ENCODE results near the gene BOLA1. TPM values are rescaled to one million over a fixed set of nuclear protein-coding genes. Genes with fewer than 3 reads are reported as not detected.

Gene BOLA1
- total and polyA plus RNA-seq, 2 of the 13 experiments (the other 11 are each of a cell fraction or from before 2014, with no cell fraction given) = 3.2 to 4.2 TPM

DNA sequence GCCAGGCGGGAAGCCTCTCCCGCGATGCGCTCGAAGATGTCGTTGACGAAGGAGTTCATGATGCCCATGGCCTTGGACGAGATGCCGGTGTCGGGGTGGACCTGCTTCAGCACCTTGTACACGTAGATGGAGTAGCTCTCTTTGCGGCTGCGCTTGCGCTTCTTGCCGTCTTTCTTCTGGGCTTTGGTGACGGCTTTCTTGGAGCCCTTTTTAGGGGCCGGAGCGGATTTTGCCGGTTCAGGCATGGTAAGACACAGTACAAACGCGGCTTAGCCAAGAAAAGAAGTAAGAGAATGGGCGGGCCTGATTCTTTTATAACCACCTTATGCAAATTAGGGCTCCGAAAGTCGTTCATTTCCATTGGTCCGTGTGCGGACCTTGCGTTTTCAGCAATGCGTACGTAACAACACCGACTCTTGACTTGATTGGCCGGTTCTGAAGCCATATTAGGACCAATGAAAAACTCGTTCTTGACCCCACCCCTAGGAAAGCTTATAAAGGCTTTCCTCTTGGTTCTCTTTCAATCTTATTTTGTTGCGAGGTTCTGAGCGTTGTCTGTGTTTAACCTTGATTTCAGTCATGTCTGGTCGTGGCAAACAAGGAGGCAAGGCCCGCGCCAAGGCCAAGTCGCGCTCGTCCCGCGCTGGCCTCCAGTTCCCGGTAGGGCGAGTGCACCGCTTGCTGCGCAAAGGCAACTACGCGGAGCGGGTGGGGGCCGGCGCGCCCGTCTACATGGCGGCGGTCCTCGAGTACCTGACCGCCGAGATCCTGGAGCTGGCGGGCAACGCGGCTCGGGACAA, 12.8 kb upstream of the BOLA1 start (continued):
- TF ChIP-seq, protein P1, sequence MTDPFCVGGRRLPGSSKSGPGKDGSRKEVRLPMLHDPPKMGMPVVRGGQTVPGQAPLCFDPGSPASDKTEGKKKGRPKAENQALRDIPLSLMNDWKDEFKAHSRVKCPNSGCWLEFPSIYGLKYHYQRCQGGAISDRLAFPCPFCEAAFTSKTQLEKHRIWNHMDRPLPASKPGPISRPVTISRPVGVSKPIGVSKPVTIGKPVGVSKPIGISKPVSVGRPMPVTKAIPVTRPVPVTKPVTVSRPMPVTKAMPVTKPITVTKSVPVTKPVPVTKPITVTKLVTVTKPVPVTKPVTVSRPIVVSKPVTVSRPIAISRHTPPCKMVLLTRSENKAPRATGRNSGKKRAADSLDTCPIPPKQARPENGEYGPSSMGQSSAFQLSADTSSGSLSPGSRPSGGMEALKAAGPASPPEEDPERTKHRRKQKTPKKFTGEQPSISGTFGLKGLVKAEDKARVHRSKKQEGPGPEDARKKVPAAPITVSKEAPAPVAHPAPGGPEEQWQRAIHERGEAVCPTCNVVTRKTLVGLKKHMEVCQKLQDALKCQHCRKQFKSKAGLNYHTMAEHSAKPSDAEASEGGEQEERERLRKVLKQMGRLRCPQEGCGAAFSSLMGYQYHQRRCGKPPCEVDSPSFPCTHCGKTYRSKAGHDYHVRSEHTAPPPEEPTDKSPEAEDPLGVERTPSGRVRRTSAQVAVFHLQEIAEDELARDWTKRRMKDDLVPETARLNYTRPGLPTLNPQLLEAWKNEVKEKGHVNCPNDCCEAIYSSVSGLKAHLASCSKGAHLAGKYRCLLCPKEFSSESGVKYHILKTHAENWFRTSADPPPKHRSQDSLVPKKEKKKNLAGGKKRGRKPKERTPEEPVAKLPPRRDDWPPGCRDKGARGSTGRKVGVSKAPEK (CRISPR knock-in tag; IDR thresholded peaks at IDR 0.05; ENCODE audit: borderline replicate concordance) = peak; percentile 66; the same call in 1 of the 2 replicates
- TF ChIP-seq ZNF563 (CRISPR knock-in tag; IDR thresholded peaks at IDR 0.05) = 0 out of 2 replicates have a peak, but pooled peaks have one; percentile 16
- peak; percentile 33; the same call in 1 of the 2 replicates for TF ChIP-seq RXRA (CRISPR knock-in tag; IDR thresholded peaks at IDR 0.05)
- peak; percentile 21; the same call in 1 of the 2 replicates for TF ChIP-seq HNF4A (CRISPR knock-in tag; IDR thresholded peaks at IDR 0.05)
- TF ChIP-seq BCL6 (CRISPR knock-in tag; IDR thresholded peaks at IDR 0.05) = 0 out of 2 replicates have a peak, but pooled peaks have one; percentile 7
- TF ChIP-seq ZNF790 (CRISPR knock-in tag; IDR thresholded peaks at IDR 0.05; ENCODE audit: borderline replicate concordance) = 0 out of 2 replicates have a peak, but pooled peaks have one; percentile 26
- TF ChIP-seq PAX8 (CRISPR knock-in tag; IDR thresholded peaks at IDR 0.05; ENCODE audit: borderline replicate concordance) = 0 out of 2 replicates have a peak, but pooled peaks have one; percentile 32
- TF ChIP-seq NCOA1 (CRISPR knock-in tag; IDR thresholded peaks at IDR 0.05) = no peak
- TF ChIP-seq FOXP1 (IDR thresholded peaks at IDR 0.05) = no peak
- TF ChIP-seq FOXP1 (CRISPR knock-in tag; IDR thresholded peaks at IDR 0.05) = no peak
- TF ChIP-seq ZNF629 (CRISPR knock-in tag; conservative IDR thresholded peaks at IDR 0.05) = 0 out of 2 replicates have a peak, but pooled peaks have one; percentile 27
- TF ChIP-seq, protein P2, sequence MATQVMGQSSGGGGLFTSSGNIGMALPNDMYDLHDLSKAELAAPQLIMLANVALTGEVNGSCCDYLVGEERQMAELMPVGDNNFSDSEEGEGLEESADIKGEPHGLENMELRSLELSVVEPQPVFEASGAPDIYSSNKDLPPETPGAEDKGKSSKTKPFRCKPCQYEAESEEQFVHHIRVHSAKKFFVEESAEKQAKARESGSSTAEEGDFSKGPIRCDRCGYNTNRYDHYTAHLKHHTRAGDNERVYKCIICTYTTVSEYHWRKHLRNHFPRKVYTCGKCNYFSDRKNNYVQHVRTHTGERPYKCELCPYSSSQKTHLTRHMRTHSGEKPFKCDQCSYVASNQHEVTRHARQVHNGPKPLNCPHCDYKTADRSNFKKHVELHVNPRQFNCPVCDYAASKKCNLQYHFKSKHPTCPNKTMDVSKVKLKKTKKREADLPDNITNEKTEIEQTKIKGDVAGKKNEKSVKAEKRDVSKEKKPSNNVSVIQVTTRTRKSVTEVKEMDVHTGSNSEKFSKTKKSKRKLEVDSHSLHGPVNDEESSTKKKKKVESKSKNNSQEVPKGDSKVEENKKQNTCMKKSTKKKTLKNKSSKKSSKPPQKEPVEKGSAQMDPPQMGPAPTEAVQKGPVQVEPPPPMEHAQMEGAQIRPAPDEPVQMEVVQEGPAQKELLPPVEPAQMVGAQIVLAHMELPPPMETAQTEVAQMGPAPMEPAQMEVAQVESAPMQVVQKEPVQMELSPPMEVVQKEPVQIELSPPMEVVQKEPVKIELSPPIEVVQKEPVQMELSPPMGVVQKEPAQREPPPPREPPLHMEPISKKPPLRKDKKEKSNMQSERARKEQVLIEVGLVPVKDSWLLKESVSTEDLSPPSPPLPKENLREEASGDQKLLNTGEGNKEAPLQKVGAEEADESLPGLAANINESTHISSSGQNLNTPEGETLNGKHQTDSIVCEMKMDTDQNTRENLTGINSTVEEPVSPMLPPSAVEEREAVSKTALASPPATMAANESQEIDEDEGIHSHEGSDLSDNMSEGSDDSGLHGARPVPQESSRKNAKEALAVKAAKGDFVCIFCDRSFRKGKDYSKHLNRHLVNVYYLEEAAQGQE (IDR thresholded peaks at IDR 0.05; ENCODE audit: borderline replicate concordance in 1 of 2, low read depth in 1 of 2, low read length in 2 of 2) = peak in 1 of 2 experiments; percentile 26; a peak in 1 of 4 replicates
- TF ChIP-seq CEBPG (CRISPR knock-in tag; IDR thresholded peaks at IDR 0.05) = peak; percentile 41
- TF ChIP-seq HMGXB4 (CRISPR knock-in tag; IDR thresholded peaks at IDR 0.05; ENCODE audit: borderline replicate concordance in 1 of 2, low read depth in 1 of 2) = peak in 1 of 2 experiments; percentile 17; a peak in 1 of 4 replicates
- TF ChIP-seq GATA4 (IDR thresholded peaks at IDR 0.05; ENCODE audit: borderline replicate concordance, low read depth) = peak; percentile 15; the same call in 1 of the 2 replicates
- peak; percentile 81 for TF ChIP-seq HINFP (CRISPR knock-in tag; IDR thresholded peaks at IDR 0.05; ENCODE audit: low read depth)
- no peak for TF ChIP-seq MIER2 (CRISPR knock-in tag; IDR thresholded peaks at IDR 0.05)

Measured in HepG2 (cell line).